Ishikawa (cell line): ENCODE data around the gene ELOVL3.

Experiments used
- EP300 ChIP-seq: IDR thresholded peaks from 2 replicates; pipeline ENCODE4 v1.6.1; 2012; ENCODE audit warnings: borderline replicate concordance
- RAD21 ChIP-seq: IDR thresholded peaks from 2 replicates; pipeline ENCODE4 v1.6.1; 2012; ENCODE audit warnings: low read depth

DNA sequence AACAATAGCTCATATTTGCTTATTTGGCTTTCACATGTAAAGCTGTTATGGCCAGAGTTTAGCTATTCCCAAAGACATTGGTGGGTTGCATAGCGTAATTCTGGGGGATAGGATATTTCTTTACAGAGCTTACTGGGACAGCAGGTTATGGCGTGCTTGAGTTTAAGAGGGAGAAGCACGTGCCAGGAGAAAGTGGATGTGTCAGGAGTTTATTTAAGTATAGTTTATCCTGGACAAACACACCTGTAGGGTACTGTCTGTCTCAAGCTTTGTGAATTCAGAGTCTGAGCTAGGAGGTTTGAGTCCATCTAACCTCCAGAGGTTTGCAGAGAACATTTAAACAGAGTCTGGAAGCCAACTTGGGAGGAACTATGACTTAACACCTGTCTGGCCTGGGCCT is 40.6 kb downstream of the ELOVL3 start:
- no peak for TF ChIP-seq EP300
- TF ChIP-seq RAD21, result no peak
